ENCODE results near the gene PEBP1. TPM values are rescaled to one million over a fixed set of nuclear protein-coding genes. Genes with fewer than 3 reads are reported as not detected.
"Not testable (repeated sequence)": the region's sequence is repeated elsewhere in the genome, so short reads cannot be mapped to it uniquely, and the experiment has no call there.

Gene PEBP1
- total and polyA plus RNA-seq, 2 experiments from 2014 or later: 267 to 350 TPM

- Histone ChIP-seq H3F3A (ENCODE audit: insufficient read depth) (no peaks in the 10 kb centered on the region), H3K9me3 (ENCODE audit: low read depth) (no peaks in the 10 kb centered on the region), H3K4me1 (ENCODE audit: insufficient read depth) (no peaks in the 10 kb centered on the region), H3K4me2 (ENCODE audit: unreplicated experiment) (no peak overlapping the region), H3K79me2 (ENCODE audit: insufficient read depth) (no peaks in the 10 kb centered on the region), H2AFZ (no peak overlapping the region), H3K9ac (no peak overlapping the region), H3K36me3 (ENCODE audit: low read depth) (no peaks in the 10 kb centered on the region), H3K9me2 (ENCODE audit: insufficient read depth) (no peaks in the 10 kb centered on the region), H3K4me3 (no peak overlapping the region), H4K20me1 (ENCODE audit: insufficient read depth) (no peaks in the 10 kb centered on the region), H3K27ac (no peak overlapping the region), H3K27me3 (replicated peaks; ENCODE audit: insufficient read depth) (no peaks in the 10 kb centered on the region)
- TF ChIP-seq EZH2 (IDR thresholded peaks at IDR 0.05; ENCODE audit: insufficient read depth, poor library complexity, severe bottlenecking) (no peak), EZH2phosphoT487 (IDR thresholded peaks at IDR 0.05; ENCODE audit: insufficient read depth, low read depth) (no peak)
- 96 to 97% methylated on average over 5 of the region's 5 CpGs for WGBS, 2 experiments (ENCODE audit: low coverage in 1 of 2, low lambda C conversion rate in 2 of 2, missing lambda C conversion rate in 2 of 2)
- no peak for DNase-seq
- in situ Hi-C loops (cut with MboI): no loop called here
Measured at GRCh38 chr12:118124333-118124874, 11.5 kb upstream of the PEBP1 start.

GRCh38 chr12:118125743-118126118 is 10.2 kb upstream of the PEBP1 start:
- no peaks in the 10 kb centered on the region for H3K9me2 ChIP-seq (ENCODE audit: insufficient read depth)
- no peak for DNase-seq
- H3K4me2 ChIP-seq (ENCODE audit: unreplicated experiment): no peak overlapping the region
- H3K9me3 ChIP-seq (ENCODE audit: low read depth): no peaks in the 10 kb centered on the region
- no peaks in the 10 kb centered on the region for H3K4me1 ChIP-seq (ENCODE audit: insufficient read depth)
- H3K27ac ChIP-seq: no peak overlapping the region
- no peak overlapping the region for H3K9ac ChIP-seq
- no peaks in the 10 kb centered on the region for H3F3A ChIP-seq (ENCODE audit: insufficient read depth)
- in situ Hi-C loops (cut with MboI): loop anchor here (25.0 kb wide), 1 partner anchor 238 kb away; no protein-coding TSS in a partner anchor
- TF ChIP-seq EZH2 (IDR thresholded peaks at IDR 0.05; ENCODE audit: insufficient read depth, poor library complexity, severe bottlenecking) (no peak), EZH2phosphoT487 (IDR thresholded peaks at IDR 0.05; ENCODE audit: insufficient read depth, low read depth) (no peak)
- H3K4me3 ChIP-seq: no peak overlapping the region
- no peaks in the 10 kb centered on the region for H3K36me3 ChIP-seq (ENCODE audit: low read depth)
- H3K79me2 ChIP-seq (ENCODE audit: insufficient read depth): no peaks in the 10 kb centered on the region
- H2AFZ ChIP-seq: no peak overlapping the region
- WGBS, 2 experiments (ENCODE audit: low coverage in 1 of 2, low lambda C conversion rate in 2 of 2, missing lambda C conversion rate in 2 of 2): 89 to 93% methylated on average over 3 to 4 of the region's 4 CpGs
- H3K27me3 ChIP-seq (replicated peaks; ENCODE audit: insufficient read depth): no peaks in the 10 kb centered on the region
- H4K20me1 ChIP-seq (ENCODE audit: insufficient read depth): no peaks in the 10 kb centered on the region

DNA sequence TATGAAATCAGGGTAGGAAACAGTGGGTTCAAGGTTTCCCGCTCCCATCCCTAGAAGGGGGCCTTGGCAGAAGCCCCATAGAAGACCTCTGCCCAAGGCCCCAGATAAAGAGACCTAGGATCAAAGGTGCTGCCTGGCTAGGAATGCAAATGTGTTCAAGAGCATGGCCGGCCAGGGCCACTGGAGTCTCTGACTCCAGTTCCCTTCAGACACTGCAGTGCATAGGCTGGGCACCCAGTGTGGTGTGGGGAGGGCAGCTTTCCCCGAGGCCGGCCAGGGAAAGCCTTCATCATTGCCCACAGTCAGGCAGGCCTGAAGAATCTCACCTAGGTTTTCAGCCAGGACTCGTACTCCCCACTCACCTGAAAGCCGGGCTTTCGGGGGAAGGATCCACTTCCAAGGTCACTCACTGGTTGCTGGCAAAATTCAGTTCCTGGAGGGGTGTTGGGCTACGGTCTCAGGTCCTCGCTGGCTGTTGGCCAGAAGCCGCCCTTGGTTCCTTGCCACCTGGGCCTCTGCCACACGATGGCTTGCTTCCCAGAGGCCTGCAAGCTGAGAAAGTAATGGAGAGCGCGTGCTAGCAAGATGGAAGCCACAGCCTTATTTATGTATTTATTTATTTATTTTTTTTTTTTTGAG is 9.7 kb upstream of the PEBP1 start:
- Histone ChIP-seq H3K9me3 (ENCODE audit: low read depth) (no peaks in the 10 kb centered on the region), H3K9me2 (ENCODE audit: insufficient read depth) (no peaks in the 10 kb centered on the region), H3K36me3 (ENCODE audit: low read depth) (no peaks in the 10 kb centered on the region), H3K27ac (no peak overlapping the region), H3K9ac (no peak overlapping the region), H4K20me1 (ENCODE audit: insufficient read depth) (no peaks in the 10 kb centered on the region), H3F3A (ENCODE audit: insufficient read depth) (no peaks in the 10 kb centered on the region), H3K4me1 (ENCODE audit: insufficient read depth) (no peaks in the 10 kb centered on the region), H3K4me2 (ENCODE audit: unreplicated experiment) (no peak overlapping the region), H3K27me3 (replicated peaks; ENCODE audit: insufficient read depth) (no peaks in the 10 kb centered on the region), H2AFZ (no peak overlapping the region), H3K4me3 (no peak overlapping the region), H3K79me2 (ENCODE audit: insufficient read depth) (no peaks in the 10 kb centered on the region)
- WGBS, 2 experiments (ENCODE audit: low coverage in 1 of 2, low lambda C conversion rate in 2 of 2, missing lambda C conversion rate in 2 of 2): 87 to 88% methylated on average over 13 of the region's 13 CpGs
- in situ Hi-C loops (cut with MboI): loop anchor here (25.0 kb wide), 1 partner anchor 239 kb away; no protein-coding TSS in a partner anchor
- DNase-seq: no peak
- TF ChIP-seq EZH2phosphoT487 (IDR thresholded peaks at IDR 0.05; ENCODE audit: insufficient read depth, low read depth) (no peak), EZH2 (IDR thresholded peaks at IDR 0.05; ENCODE audit: insufficient read depth, poor library complexity, severe bottlenecking) (no peak)

- H4K20me1 ChIP-seq (ENCODE audit: insufficient read depth): no peaks in the 10 kb centered on the region
- TF ChIP-seq EZH2phosphoT487 (IDR thresholded peaks at IDR 0.05; ENCODE audit: insufficient read depth, low read depth): no peak
- no peak for TF ChIP-seq EZH2 (IDR thresholded peaks at IDR 0.05; ENCODE audit: insufficient read depth, poor library complexity, severe bottlenecking)
- in situ Hi-C loops (cut with MboI): loop anchor here (25.0 kb wide), 1 partner anchor 241 kb away; no protein-coding TSS in a partner anchor
- 95 to 97% methylated on average over 5 of the region's 5 CpGs for WGBS, 2 experiments (ENCODE audit: low coverage in 1 of 2, low lambda C conversion rate in 2 of 2, missing lambda C conversion rate in 2 of 2)
- no peak for DNase-seq
- H3K9ac ChIP-seq: no peak overlapping the region
- H3K9me2 ChIP-seq (ENCODE audit: insufficient read depth): no peaks in the 10 kb centered on the region
- no peaks in the 10 kb centered on the region for H3F3A ChIP-seq (ENCODE audit: insufficient read depth)
- no peaks in the 10 kb centered on the region for H3K36me3 ChIP-seq (ENCODE audit: low read depth)
- no peaks in the 10 kb centered on the region for H3K27me3 ChIP-seq (replicated peaks; ENCODE audit: insufficient read depth)
- no peak overlapping the region for H2AFZ ChIP-seq
- no peak overlapping the region for H3K4me2 ChIP-seq (ENCODE audit: unreplicated experiment)
- no peaks in the 10 kb centered on the region for H3K4me1 ChIP-seq (ENCODE audit: insufficient read depth)
- no peak overlapping the region for H3K27ac ChIP-seq
- H3K4me3 ChIP-seq: no peak overlapping the region
- H3K79me2 ChIP-seq (ENCODE audit: insufficient read depth): no peaks in the 10 kb centered on the region
- H3K9me3 ChIP-seq (ENCODE audit: low read depth): no peaks in the 10 kb centered on the region
Measured at GRCh38 chr12:118127867-118128266, 8.1 kb upstream of the PEBP1 start.

DNA sequence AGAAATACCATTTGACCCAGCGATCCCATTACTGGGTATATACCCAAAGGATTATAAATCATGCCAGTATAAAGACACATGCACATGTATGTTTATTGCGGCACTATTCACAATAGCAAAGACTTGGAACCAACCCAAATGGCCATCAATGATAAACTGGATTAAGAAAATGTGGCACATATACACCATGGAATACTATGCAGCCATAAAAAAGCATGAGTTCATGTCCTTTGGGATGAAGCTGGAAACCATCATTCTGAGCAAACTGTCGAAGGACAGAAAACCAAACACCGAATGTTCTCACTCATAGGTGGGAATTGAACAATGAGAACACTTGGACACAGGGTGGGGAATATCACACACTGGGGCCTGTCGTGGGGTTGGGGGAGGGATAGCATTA is 6.5 kb upstream of the PEBP1 start:
- not testable (repeated sequence) for H3K79me2 ChIP-seq (ENCODE audit: insufficient read depth); H3K9me2 ChIP-seq (ENCODE audit: insufficient read depth); H3K9me3 ChIP-seq (ENCODE audit: low read depth); H2AFZ ChIP-seq; H3K4me2 ChIP-seq (ENCODE audit: unreplicated experiment); H4K20me1 ChIP-seq (ENCODE audit: insufficient read depth); H3F3A ChIP-seq (ENCODE audit: insufficient read depth); DNase-seq; H3K4me1 ChIP-seq (ENCODE audit: insufficient read depth); H3K27me3 ChIP-seq (replicated peaks; ENCODE audit: insufficient read depth); H3K36me3 ChIP-seq (ENCODE audit: low read depth); H3K27ac ChIP-seq; H3K9ac ChIP-seq; H3K4me3 ChIP-seq
- in situ Hi-C loops (cut with MboI): loop anchor here (25.0 kb wide), 1 partner anchor 242 kb away; no protein-coding TSS in a partner anchor
- 79 to 81% methylated on average over 5 of the region's 5 CpGs for WGBS, 2 experiments (ENCODE audit: low coverage in 1 of 2, low lambda C conversion rate in 2 of 2, missing lambda C conversion rate in 2 of 2)
